Measurements from ENCODE around the gene THBD. TPM values are rescaled to one million over a fixed set of nuclear protein-coding genes. Genes with fewer than 3 reads are reported as not detected.

Gene THBD
- total RNA-seq, 1 donor from 2014 or later = 37.5 TPM

GRCh38 chr20:23084282-23084844, 34.9 kb upstream of the THBD start:
- Mint-ChIP-seq H3K9me3 (ENCODE audit: low read depth) (no peaks in the 10 kb centered on the region), H3K4me3 (ENCODE audit: unreplicated experiment) (no peak overlapping the region), H3K4me1 (ENCODE audit: low read depth) (peaks cover 19% of the 10 kb centered on the region), H3K36me3 (ENCODE audit: low read depth) (no peaks in the 10 kb centered on the region), H3K27ac (ENCODE audit: unreplicated experiment) (no peak overlapping the region), H3K27me3 (ENCODE audit: low read depth) (no peaks in the 10 kb centered on the region)
- no peak for DNase-seq (ENCODE audit: low spot score)
- TF ChIP-seq, protein P1, sequence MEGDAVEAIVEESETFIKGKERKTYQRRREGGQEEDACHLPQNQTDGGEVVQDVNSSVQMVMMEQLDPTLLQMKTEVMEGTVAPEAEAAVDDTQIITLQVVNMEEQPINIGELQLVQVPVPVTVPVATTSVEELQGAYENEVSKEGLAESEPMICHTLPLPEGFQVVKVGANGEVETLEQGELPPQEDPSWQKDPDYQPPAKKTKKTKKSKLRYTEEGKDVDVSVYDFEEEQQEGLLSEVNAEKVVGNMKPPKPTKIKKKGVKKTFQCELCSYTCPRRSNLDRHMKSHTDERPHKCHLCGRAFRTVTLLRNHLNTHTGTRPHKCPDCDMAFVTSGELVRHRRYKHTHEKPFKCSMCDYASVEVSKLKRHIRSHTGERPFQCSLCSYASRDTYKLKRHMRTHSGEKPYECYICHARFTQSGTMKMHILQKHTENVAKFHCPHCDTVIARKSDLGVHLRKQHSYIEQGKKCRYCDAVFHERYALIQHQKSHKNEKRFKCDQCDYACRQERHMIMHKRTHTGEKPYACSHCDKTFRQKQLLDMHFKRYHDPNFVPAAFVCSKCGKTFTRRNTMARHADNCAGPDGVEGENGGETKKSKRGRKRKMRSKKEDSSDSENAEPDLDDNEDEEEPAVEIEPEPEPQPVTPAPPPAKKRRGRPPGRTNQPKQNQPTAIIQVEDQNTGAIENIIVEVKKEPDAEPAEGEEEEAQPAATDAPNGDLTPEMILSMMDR (IDR thresholded peaks at IDR 0.05) = no peak

- TF ChIP-seq, protein P1 (IDR thresholded peaks at IDR 0.05) = no peak
- no peak overlapping the region for H3K27ac Mint-ChIP-seq (ENCODE audit: unreplicated experiment)
- no peak overlapping the region for H3K4me3 Mint-ChIP-seq (ENCODE audit: unreplicated experiment)
- peaks cover 2% of the 10 kb centered on the region for H3K27me3 Mint-ChIP-seq (ENCODE audit: low read depth)
- no peaks in the 10 kb centered on the region for H3K36me3 Mint-ChIP-seq (ENCODE audit: low read depth)
- no peaks in the 10 kb centered on the region for H3K9me3 Mint-ChIP-seq (ENCODE audit: low read depth)
- H3K4me1 Mint-ChIP-seq (ENCODE audit: low read depth) = peaks cover 19% of the 10 kb centered on the region
- no peak for DNase-seq (ENCODE audit: low spot score)
These were observed 34.2 kb upstream of the THBD start for GRCh38 chr20:23083553-23084220.

DNA sequence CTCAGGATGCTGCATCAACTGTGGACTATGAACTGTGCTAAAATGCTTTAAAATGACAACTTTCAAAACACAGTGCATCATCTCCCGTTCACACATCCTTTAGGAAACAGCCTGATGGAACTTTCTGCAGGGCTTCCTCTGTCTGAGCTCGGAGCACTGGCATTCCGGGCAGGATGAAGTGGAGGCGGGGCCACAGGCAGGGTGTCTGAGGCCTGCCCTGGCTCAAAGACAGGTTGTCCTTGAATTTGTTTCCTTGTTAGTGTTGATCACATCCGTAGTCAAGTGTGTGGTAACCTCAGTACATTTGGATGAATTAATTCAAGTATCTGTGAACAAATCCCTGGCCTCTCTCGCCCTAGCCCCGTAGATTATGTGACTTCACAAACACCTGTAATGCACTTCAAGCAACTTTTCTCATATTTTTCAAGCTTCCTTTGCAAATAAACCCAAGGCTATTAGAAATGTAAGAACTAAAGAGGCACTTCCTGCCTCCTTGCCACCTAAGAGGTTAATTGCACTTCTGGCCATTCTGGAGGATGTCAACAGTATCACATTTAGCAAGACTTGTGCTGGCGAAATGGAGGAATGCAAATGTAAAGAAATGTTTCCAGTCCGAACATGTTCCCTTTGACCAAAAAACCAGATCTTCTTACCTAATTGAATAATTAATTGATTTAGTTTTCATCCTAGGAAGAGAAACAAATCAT, 33.5 kb upstream of the THBD start:
- Mint-ChIP-seq H3K4me3 (ENCODE audit: unreplicated experiment) (no peak overlapping the region), H3K27ac (ENCODE audit: unreplicated experiment) (no peak overlapping the region), H3K4me1 (ENCODE audit: low read depth) (peaks cover 19% of the 10 kb centered on the region), H3K9me3 (ENCODE audit: low read depth) (no peaks in the 10 kb centered on the region), H3K27me3 (ENCODE audit: low read depth) (peaks cover 2% of the 10 kb centered on the region), H3K36me3 (ENCODE audit: low read depth) (no peaks in the 10 kb centered on the region)
- TF ChIP-seq, protein P1 (IDR thresholded peaks at IDR 0.05) = no peak
- DNase-seq (ENCODE audit: low spot score) = no peak

DNA sequence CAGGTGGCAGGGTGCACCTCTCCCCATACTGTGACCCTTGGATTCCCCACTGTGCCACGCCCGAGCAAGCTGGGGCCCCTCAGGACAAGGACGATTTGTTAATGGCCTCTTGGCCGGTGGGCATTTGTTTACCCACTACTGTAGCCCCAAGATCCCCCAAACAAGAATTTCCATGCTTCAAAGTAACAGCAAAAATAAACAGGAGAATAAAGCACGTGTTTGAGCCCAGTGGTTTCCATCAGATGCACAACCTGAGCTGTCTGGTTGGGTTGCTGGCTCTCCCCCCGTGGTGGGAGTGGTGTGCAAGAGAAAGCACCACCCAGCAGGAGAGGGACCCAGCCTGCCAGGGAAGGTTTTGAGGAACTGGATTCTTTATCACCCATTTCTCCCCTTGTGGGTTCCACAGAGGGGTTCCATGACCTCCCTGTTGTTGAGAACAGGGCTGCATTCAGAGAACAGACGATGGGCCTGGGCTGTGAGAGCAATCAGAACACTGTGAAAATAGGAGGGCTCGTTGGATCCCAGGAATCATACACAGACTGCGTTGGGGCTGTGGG, 31.9 kb upstream of the THBD start:
- Mint-ChIP-seq H3K4me1 (ENCODE audit: low read depth) (peaks cover 7% of the 10 kb centered on the region), H3K27me3 (ENCODE audit: low read depth) (peaks cover 4% of the 10 kb centered on the region), H3K36me3 (ENCODE audit: low read depth) (no peaks in the 10 kb centered on the region), H3K9me3 (ENCODE audit: low read depth) (no peaks in the 10 kb centered on the region), H3K27ac (ENCODE audit: unreplicated experiment) (no peak overlapping the region), H3K4me3 (ENCODE audit: unreplicated experiment) (no peak overlapping the region)
- TF ChIP-seq, protein P1 (IDR thresholded peaks at IDR 0.05) = no peak
- no peak for DNase-seq (ENCODE audit: low spot score)

DNA sequence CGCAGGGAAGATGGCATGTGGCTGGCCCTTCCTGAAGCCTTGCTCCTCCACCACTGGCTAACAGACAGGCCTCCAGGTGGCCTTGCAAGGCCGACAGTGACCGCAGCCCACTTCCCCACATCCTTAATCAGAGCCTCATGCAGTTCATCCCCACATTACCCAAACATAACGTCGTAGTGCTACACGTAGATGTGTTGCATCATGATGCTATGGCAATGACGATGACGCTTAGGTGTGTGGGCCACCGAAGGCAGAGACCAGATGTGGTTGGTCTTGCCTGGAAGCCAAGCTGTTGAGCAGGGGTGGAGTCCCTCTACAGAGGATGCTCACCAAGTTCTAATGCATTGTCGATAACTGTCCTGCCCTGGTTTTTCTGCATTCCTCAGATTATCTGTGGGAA, 31.0 kb upstream of the THBD start:
- Mint-ChIP-seq H3K4me1 (ENCODE audit: low read depth) (peaks cover 4% of the 10 kb centered on the region), H3K36me3 (ENCODE audit: low read depth) (no peaks in the 10 kb centered on the region), H3K4me3 (ENCODE audit: unreplicated experiment) (no peak overlapping the region), H3K27ac (ENCODE audit: unreplicated experiment) (no peak overlapping the region), H3K9me3 (ENCODE audit: low read depth) (no peaks in the 10 kb centered on the region), H3K27me3 (ENCODE audit: low read depth) (peaks cover 4% of the 10 kb centered on the region)
- TF ChIP-seq, protein P1 (IDR thresholded peaks at IDR 0.05) = no peak
- DNase-seq (ENCODE audit: low spot score) = no peak

All from chondrocyte (in vitro differentiated cells).